Gastrocnemius medialis (tissue), 4 donors: ENCODE results near the gene SPON1.
"Not testable (repeated sequence)": the region's sequence is repeated elsewhere in the genome, so short reads cannot be mapped to it uniquely, and the experiment has no call there.

Experiments used
- POLR2A ChIP-seq, 2 donors: fragments of 450-650 bp; IDR thresholded peaks; one replicate each; pipeline ENCODE4 v1.6.1; 2017; ENCODE audit warnings: antibody characterized with exemption in 2 of 2, mild to moderate bottlenecking in 2 of 2, moderate library complexity in 2 of 2
- TF ChIP-seq, protein P1 (sequence below), 5 experiments: fragments of 450-650 bp in 3 of 5; fragments of 200-600 bp in 2 of 5; sonication (generic) in 2 of 5; IDR thresholded peaks in 4 of 5; conservative IDR thresholded peaks in 1 of 5; 1 replicate in 4 of 5; 2 replicates in 1 of 5; pipeline ENCODE4 v1.5.1; 2016 to 2019; ENCODE audit warnings: antibody characterized with exemption in 5 of 5, mild to moderate bottlenecking in 3 of 5, moderate library complexity in 3 of 5

DNA sequence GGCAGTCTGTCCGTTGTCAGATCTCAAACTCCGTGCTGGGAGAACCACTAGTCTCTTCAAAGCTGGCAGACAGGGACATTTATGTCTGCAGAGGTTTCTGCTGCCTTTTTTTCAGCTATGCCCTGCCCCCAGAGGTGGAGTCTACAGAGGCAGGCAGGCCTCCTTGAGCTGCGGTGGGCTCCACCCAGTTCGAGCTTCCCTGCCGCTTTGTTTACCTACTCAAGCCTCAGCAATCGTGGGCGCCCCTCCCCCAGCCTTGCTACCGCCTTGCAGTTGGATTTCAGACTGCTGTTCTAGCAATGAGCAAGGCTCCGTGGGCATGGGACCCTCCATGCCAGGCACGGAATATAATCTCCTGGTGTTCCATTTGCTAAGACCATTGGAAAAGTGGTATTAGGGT is 23.7 kb upstream of the SPON1 start:
- TF ChIP-seq, protein P1, sequence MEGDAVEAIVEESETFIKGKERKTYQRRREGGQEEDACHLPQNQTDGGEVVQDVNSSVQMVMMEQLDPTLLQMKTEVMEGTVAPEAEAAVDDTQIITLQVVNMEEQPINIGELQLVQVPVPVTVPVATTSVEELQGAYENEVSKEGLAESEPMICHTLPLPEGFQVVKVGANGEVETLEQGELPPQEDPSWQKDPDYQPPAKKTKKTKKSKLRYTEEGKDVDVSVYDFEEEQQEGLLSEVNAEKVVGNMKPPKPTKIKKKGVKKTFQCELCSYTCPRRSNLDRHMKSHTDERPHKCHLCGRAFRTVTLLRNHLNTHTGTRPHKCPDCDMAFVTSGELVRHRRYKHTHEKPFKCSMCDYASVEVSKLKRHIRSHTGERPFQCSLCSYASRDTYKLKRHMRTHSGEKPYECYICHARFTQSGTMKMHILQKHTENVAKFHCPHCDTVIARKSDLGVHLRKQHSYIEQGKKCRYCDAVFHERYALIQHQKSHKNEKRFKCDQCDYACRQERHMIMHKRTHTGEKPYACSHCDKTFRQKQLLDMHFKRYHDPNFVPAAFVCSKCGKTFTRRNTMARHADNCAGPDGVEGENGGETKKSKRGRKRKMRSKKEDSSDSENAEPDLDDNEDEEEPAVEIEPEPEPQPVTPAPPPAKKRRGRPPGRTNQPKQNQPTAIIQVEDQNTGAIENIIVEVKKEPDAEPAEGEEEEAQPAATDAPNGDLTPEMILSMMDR (IDR thresholded peaks at IDR 0.05 in 4 of 5, conservative IDR thresholded peaks at IDR 0.05 in 1 of 5) = not testable (repeated sequence)
- not testable (repeated sequence) for TF ChIP-seq POLR2A (IDR thresholded peaks at IDR 0.05)
